Measurements from ENCODE around the gene CCDC102A.

Gene CCDC102A

DNA sequence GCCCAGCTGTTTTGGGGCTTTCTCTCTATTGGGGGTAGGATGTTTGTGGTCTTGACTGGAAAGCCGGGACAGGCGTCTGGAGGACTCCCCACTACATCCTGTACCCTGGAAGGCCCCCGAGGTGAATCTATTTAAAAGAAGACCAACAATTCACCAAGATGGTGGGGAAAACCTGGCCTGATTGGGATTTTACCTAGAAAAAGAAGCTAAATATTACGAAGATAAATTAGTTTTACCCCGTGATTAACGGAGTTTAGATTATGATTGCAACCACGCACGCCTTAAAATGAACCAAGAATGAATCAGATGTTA lies 779 bp upstream of the CCDC102A start:
- TF ChIP-seq, protein P1, sequence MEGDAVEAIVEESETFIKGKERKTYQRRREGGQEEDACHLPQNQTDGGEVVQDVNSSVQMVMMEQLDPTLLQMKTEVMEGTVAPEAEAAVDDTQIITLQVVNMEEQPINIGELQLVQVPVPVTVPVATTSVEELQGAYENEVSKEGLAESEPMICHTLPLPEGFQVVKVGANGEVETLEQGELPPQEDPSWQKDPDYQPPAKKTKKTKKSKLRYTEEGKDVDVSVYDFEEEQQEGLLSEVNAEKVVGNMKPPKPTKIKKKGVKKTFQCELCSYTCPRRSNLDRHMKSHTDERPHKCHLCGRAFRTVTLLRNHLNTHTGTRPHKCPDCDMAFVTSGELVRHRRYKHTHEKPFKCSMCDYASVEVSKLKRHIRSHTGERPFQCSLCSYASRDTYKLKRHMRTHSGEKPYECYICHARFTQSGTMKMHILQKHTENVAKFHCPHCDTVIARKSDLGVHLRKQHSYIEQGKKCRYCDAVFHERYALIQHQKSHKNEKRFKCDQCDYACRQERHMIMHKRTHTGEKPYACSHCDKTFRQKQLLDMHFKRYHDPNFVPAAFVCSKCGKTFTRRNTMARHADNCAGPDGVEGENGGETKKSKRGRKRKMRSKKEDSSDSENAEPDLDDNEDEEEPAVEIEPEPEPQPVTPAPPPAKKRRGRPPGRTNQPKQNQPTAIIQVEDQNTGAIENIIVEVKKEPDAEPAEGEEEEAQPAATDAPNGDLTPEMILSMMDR (IDR thresholded peaks at IDR 0.05; ENCODE audit: low read length, missing control alignments): no peak
- no peak overlapping the region for H3K4me3 ChIP-seq (replicated peaks; ENCODE audit: low read depth, low read length)
- DNase-seq (ENCODE audit: low read depth): no peak

DNA sequence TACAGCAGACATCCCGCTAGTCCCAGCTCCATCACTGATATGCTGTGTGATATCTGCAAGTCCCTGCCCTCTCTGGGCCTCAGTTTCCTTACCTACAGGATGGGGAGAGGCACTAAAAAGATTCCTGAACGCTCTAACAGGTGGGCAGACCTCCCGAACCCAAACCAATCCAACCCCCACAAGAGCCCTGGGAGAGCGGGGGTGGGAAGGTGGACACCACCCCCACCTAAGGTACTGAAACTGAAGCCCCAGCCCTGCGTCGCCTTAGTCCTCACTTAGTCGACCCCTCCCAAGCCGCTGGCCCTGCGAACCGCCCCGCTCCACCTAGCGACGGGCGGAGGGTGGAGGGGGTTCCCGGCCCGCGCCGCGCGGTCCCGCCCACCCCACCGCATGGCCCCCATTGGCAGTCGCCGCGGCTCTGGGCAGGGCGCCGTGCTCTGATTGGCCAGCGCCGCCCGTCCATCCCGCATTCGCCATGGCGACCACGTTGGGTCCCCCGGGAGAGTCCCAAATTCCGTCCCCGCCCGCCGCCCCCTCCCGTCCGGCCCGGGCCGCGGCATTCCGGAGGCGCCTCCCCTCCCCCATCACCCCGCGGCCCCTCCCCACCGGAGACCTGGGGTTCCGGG lies 578 bp downstream of the CCDC102A start:
- TF ChIP-seq, protein P1 (IDR thresholded peaks at IDR 0.05; ENCODE audit: low read length, missing control alignments): no peak
- peak; percentile 92 for DNase-seq (ENCODE audit: low read depth)
- H3K4me3 ChIP-seq (replicated peaks; ENCODE audit: low read depth, low read length): peak overlapping the region; percentile 87

DNA sequence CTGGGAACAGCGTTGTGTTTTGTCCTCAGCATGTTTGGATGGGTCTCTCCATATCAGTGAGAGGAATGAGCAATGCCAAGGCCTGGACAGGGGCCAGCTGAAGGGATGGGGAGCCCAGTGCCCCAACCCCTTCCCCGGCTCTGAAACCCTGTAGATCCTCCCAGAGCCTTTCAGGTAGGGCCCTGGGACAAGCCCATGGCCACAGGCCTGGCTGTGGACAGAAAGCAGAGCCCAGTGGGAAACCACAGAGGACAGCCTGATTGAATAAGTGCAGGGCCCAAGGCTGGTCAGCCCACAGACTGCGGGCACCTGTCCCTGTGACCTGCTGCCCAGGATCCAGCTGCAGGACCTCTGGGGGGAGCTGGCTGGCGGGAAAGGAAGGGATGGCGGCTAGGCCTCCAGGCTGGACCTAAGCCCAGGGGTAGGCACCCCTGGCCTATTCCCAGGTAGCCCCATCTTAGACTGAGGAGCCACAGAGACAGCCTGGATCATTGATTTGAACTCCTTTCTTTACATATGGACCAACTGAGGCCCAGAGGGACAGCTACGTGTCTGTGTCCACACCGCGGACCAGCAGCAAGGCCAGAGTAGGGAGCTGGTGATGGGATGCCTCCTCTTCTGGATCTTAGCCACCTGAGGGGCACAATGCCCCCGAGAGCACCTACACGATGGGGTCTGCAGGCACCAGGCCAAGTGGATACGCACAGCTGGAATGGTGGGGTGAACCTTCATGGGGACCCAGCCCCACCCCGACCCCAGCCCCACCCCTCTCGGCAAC lies 1.3 kb downstream of the CCDC102A start:
- peak overlapping the region; percentile 87 for H3K4me3 ChIP-seq (replicated peaks; ENCODE audit: low read depth, low read length)
- DNase-seq (ENCODE audit: low read depth): no peak
- TF ChIP-seq, protein P1 (IDR thresholded peaks at IDR 0.05; ENCODE audit: low read length, missing control alignments): no peak

DNA sequence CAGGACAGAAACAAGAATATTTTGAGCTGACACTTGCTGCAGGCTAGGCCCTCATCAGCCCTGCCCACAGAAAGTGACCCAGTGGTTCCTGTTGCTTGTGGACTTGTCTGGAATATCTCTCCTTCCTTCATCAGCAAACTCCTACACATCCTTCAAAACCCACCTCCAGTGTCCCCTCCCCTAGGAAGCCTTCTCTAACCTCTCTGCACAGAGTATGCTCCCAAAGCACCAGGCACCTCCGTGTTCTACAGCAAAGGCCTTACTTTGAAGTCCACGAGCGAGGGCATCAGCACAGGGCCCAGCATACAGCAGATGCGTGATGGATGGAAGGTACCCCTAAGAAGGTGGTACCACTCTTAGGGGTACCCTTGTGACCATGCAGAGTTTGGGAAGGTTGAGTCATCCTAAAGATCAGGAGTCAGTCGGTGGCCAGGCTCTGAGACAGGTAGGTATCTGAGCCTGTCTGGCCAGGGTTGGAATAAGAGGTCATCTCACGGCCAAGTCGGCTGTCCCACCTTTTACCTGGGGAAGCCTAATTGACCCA lies 2.0 kb downstream of the CCDC102A start:
- DNase-seq (ENCODE audit: low read depth): no peak
- TF ChIP-seq, protein P1 (IDR thresholded peaks at IDR 0.05; ENCODE audit: low read length, missing control alignments): no peak
- H3K4me3 ChIP-seq (replicated peaks; ENCODE audit: low read depth, low read length): no peak overlapping the region

DNA sequence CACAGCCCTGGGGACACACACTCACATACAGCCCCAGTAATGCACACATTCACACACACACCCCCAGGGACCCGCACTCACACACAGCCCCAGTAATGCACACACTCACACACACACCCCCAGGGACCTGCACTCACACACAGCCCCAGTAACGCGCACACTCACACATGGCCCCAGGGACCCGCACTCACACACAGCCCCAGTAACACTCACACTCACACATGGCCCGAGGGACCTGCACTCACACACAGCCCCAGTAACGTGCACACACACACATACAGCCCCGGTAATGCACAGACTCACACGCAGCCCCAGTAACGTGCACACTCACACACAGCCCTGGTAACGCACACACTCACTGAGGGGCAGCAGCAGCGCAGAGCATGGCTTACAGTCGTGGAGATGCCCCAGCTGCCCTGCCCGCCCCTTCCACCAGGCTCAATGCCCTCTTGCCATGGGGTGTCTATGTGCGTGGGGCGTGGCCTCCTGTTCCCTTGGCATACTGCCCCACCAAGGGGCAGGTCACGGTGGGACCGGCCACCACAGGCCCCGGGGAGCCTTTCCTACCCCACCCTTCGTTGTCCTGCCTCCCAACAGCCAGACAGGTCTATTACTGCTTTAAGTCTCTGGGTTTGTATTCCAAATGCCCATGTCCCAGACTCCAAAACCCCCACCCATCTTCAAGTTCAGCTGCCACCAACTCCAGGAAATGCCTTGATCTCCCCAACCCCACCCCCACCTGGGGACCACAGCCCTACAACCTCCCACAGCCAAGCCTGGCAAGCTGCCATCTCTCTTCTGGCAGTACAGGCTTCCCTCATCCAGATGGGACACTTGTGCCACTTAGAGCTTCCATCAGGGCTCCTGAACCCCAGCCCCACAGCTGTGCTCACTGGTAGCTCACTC lies 2.7 kb downstream of the CCDC102A start:
- TF ChIP-seq, protein P1 (IDR thresholded peaks at IDR 0.05; ENCODE audit: low read length, missing control alignments): no peak
- no peak for DNase-seq (ENCODE audit: low read depth)
- H3K4me3 ChIP-seq (replicated peaks; ENCODE audit: low read depth, low read length): no peak overlapping the region

DNA sequence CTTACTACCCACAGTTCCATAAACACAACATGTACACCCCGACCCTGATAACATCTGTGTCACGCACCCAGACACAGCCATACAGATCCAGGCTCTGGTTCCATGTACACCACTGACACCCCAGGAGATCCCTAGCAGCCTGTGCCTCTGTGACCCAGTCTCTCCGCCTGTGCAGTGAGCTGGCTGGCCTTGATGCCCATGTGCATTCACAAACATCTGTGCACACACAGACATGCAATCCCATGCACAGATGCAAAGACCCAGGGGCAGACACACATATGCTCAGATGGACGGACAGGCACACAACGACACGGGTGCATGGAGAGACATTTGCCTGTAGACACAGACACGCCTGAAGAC lies 4.1 kb downstream of the CCDC102A start:
- DNase-seq (ENCODE audit: low read depth): no peak
- H3K4me3 ChIP-seq (replicated peaks; ENCODE audit: low read depth, low read length): no peak overlapping the region

More for the DNA sequence above, 4.1 kb downstream of the CCDC102A start:
- TF ChIP-seq, protein P1 (IDR thresholded peaks at IDR 0.05; ENCODE audit: low read length, missing control alignments): no peak
